Left lung (tissue), 10 donors: ENCODE measurements around the gene PTCD3. TPM values are rescaled to one million over a fixed set of nuclear protein-coding genes. Genes with fewer than 3 reads are reported as not detected.
A peak's percentile ranks its signal among the peaks of the same experiment; 100 is the strongest.

Source experiments
- ATAC-seq: fragments of 200-7000 bp; cut with Tn5 transposase; one replicate; pipeline ENCODE4 v1.9.1; 2020; ENCODE audit warnings: moderate library complexity
- DNase-seq, 4 donors: peaks; one replicate each; pipeline ENCODE4 v3.0.0-alpha.2; 2013 to 2020
- H3K27ac ChIP-seq, 2 donors: fragments of 200-600 bp; sonication (generic) in 1 of 2; one replicate each; pipeline versions ENCODE4 v1.5.0 to v1.8.0; 2020 to 2021
- H3K27me3 ChIP-seq, 2 donors: fragments of 200-600 bp; sonication (generic) in 1 of 2; one replicate each; pipeline versions ENCODE4 v1.5.0 to v1.8.0; 2020 to 2021
- H3K36me3 ChIP-seq, 2 donors: fragments of 200-600 bp; sonication (generic) in 1 of 2; one replicate each; pipeline versions ENCODE4 v1.5.0 to v1.8.0; 2020 to 2021
- H3K4me1 ChIP-seq, 2 donors: fragments of 200-600 bp; one replicate each; pipeline ENCODE4 v1.8.0; 2021
- H3K4me3 ChIP-seq, 2 donors: fragments of 200-600 bp; sonication (generic) in 1 of 2; one replicate each; pipeline versions ENCODE4 v1.5.0 to v1.8.0; 2020 to 2021; ENCODE audit warnings: mild to moderate bottlenecking in 1 of 2
- H3K9me3 ChIP-seq, 2 donors: fragments of 200-600 bp; sonication (generic) in 1 of 2; one replicate each; pipeline versions ENCODE4 v1.5.0 to v1.8.0; 2020 to 2021
- intact Hi-C, 2 donors: fragments of 100-400 bp; cut with DNase I; formaldehyde crosslinking; loops; one replicate each; pipeline versions ENCODE4 v1.11.2 to v1.14.2; 2022
- polyA plus RNA-seq, 6 donors: library from polyadenylated mRNA; unstranded; fragments of 120-200 nt; gene quantifications; one replicate each; pipeline ENCODE4 v1.2.1, GENCODE V29; 2013; ENCODE audit not compliant: insufficient read length in 6 of 6
- total RNA-seq, 2 donors: library from RNA; stranded (reverse); fragmentation: NEBNext Ultra II Directional; extraction: Animal tissue kit (Norgen Biotek cat#: 25700); gene quantifications; one replicate each; pipeline ENCODE4 v1.2.1, GENCODE V29; 2021
- TF ChIP-seq, protein P1 (sequence below), 2 donors: fragments of 200-600 bp; sonication (generic) in 1 of 2; IDR thresholded peaks; one replicate each; pipeline versions ENCODE4 v1.5.0 to v1.8.0; 2021; ENCODE audit warnings: antibody characterized with exemption in 2 of 2
- donor health status: DM: no; HTN: yes; CAD: no.
- donor health status: DM: no; HTN: no; CAD: no.

The PTCD3 gene
- total and polyA plus RNA-seq, 8 donors, result 76.8 to 175 (median 137) TPM

DNA sequence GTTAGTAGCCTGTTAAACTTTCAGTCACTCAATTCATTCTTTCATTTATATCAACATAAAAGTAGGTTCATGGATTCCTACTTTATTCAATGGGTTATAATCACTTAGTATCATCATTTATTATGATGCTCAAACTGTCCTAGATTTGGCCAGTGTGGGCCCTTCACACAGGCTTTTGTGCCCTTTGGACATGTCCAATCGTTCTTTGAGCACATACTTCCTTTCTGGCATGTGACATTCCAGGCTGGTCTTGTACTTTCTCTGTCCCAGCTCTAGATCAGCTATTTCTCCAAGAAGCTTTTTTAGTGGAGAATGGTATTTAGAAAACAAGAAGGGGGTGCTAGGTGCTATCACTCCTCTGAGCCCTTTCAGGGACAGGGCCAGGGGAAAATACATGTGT lies 11.8 kb upstream of the PTCD3 start:
- ATAC-seq (no peak), DNase-seq (no peak)
- H3K4me1 ChIP-seq, result no peaks in the 10 kb centered on the region
- no peaks in the 10 kb centered on the region for H3K27me3 ChIP-seq
- intact Hi-C loops, result no loop called here
- H3K27ac ChIP-seq, result no peak overlapping the region
- TF ChIP-seq, protein P1, sequence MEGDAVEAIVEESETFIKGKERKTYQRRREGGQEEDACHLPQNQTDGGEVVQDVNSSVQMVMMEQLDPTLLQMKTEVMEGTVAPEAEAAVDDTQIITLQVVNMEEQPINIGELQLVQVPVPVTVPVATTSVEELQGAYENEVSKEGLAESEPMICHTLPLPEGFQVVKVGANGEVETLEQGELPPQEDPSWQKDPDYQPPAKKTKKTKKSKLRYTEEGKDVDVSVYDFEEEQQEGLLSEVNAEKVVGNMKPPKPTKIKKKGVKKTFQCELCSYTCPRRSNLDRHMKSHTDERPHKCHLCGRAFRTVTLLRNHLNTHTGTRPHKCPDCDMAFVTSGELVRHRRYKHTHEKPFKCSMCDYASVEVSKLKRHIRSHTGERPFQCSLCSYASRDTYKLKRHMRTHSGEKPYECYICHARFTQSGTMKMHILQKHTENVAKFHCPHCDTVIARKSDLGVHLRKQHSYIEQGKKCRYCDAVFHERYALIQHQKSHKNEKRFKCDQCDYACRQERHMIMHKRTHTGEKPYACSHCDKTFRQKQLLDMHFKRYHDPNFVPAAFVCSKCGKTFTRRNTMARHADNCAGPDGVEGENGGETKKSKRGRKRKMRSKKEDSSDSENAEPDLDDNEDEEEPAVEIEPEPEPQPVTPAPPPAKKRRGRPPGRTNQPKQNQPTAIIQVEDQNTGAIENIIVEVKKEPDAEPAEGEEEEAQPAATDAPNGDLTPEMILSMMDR (IDR thresholded peaks at IDR 0.05), result no peak
- peaks cover 0 to 94% of the 10 kb centered on the region in 2 donors for H3K36me3 ChIP-seq
- H3K9me3 ChIP-seq, result no peaks in the 10 kb centered on the region
- H3K4me3 ChIP-seq, result no peak overlapping the region

DNA sequence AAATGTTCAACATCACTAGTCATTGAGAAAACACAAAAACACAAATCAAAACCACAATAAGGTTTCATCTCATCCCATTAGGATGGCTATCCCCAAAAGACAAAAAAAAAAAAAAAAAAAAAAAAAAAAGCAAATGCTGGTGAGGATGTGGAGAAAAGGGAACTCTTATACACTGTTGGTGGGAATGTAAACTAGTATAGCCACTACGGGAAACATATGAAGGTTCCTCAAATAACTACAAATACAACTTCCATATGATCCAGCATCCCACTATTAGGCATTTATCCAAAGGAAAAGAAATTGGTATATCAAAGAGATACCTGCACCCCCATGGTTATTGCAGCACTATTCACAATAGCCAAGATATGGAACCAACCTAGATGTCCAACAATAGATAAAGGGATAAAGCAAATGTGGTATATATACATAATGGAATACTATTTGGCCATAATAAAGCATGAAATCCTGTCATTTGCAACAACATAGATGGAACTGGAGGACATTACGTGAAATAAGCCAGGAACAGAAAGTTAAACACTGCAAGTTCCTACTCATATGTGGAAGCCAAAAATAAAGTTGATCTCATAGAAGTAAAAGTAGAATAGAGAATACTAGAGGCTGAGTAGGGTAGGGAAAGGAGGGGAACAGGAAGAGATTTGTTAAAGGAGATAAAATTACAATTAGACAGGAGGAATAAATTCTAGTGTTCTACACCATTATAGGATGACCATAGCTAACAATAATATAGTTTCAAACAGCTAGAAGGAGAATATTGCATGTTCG lies 8.7 kb upstream of the PTCD3 start:
- TF ChIP-seq, protein P1 (IDR thresholded peaks at IDR 0.05), result no peak
- no peak overlapping the region for H3K4me3 ChIP-seq
- intact Hi-C loops, result no loop called here
- DNase-seq (no peak), ATAC-seq (no peak)
- H3K36me3 ChIP-seq, result peaks cover 0 to 89% of the 10 kb centered on the region in 2 donors
- H3K4me1 ChIP-seq, result no peaks in the 10 kb centered on the region
- H3K27me3 ChIP-seq, result no peaks in the 10 kb centered on the region
- no peaks in the 10 kb centered on the region for H3K9me3 ChIP-seq
- no peak overlapping the region for H3K27ac ChIP-seq

DNA sequence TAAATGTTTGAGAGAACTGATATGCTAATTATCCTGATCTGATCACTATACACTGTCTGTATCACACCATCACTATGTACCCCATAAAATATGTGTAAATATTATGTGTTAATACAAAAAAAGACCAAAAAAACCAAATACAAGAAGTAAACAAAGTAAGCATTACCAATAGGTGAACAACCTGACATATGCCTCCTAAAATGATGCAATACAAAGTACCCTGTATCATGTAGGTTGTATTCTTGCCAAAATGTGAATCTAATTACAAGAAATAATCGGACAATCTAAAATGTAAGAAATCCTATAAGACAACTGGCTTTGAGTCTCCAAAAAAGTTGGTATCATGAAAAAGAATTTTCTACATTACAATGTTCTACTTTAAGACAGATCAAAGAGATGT lies 8.1 kb upstream of the PTCD3 start:
- Histone ChIP-seq H3K27ac (no peak overlapping the region), H3K36me3 (peaks cover 0 to 88% of the 10 kb centered on the region in 2 donors), H3K4me1 (peaks cover 0 to 2% of the 10 kb centered on the region in 2 donors), H3K9me3 (no peaks in the 10 kb centered on the region), H3K27me3 (no peaks in the 10 kb centered on the region), H3K4me3 (no peak overlapping the region)
- intact Hi-C loops, result no loop called here
- no peak for ATAC-seq
- TF ChIP-seq, protein P1 (IDR thresholded peaks at IDR 0.05), result no peak
- no peak for DNase-seq

DNA sequence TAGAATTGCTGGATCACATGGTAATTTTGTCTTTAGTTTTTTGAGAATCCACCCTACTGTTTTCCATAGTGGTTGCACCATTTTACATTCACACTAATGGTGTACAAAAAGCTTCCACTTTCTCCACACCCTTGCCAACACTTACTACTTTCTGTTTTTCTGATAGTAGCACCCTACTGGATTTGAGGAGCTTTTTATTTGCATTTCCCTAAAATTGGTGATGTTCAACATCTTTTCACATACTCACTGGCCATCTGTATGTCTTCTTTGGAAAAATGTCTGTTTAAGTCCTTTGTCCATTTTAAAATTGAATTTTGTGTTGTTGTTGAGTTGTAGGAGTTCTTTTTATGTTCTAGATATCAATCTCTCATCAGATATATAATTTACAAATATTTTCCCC lies 3.9 kb upstream of the PTCD3 start:
- no peaks in the 10 kb centered on the region for H3K27me3 ChIP-seq
- intact Hi-C loops, result no loop called here
- ATAC-seq (no peak), DNase-seq (no peak)
- no peak overlapping the region for H3K4me3 ChIP-seq
- peaks cover 13 to 31% of the 10 kb centered on the region in 2 donors for H3K4me1 ChIP-seq
- peaks cover 0 to 52% of the 10 kb centered on the region in 2 donors for H3K36me3 ChIP-seq
- TF ChIP-seq, protein P1 (IDR thresholded peaks at IDR 0.05), result no peak
- H3K27ac ChIP-seq, result no peak overlapping the region
- no peaks in the 10 kb centered on the region for H3K9me3 ChIP-seq

DNA sequence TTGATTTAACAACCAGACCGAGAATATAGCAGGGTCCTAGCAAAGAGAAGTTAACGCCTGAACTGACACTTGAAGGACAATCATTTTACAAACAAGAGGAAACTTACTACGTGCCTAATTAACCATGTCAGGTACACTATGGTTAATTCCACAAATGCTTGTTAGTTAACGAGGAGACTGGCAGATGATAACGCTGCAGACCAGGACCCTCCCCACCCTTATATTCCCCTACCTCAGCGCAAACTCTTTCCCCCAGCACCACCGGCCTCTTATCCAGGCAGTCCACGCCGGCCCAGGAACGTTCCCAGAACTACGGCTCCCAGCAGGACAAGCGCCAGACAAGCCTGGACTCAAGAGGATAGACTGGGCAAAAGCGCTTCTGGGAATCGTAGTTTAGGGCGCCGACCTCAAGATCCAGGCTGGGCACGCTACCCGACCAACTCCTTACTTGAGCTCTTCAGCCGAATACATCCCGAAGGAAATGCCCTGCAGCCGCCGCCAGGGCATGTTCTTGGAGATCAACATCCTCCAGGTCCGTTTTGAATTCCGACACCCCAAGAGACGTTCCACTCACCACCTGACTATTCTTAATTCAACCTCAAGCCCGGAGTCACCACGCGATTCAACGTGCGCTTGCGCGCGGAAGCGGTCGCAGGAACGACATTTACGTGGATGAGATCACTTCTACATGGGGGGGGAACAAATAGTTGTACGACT lies 625 bp upstream of the PTCD3 start, which contains the start of gene POLR1A:
TSS of gene POLR1A (minus strand) at position 635 of the 717 bp plus-strand sequence. CDS start at position 525, 110 bp downstream.
- TF ChIP-seq, protein P1 (IDR thresholded peaks at IDR 0.05), result no peak
- Histone ChIP-seq H3K27me3 (no peaks in the 10 kb centered on the region), H3K4me3 (peak within 1 kb of the TSS; percentile 91 to 96), H3K9me3 (no peaks in the 10 kb centered on the region), H3K27ac (peak within 1 kb of the TSS; percentile 72 to 82), H3K36me3 (peaks cover 0 to 40% of the 10 kb centered on the region in 2 donors), H3K4me1 (peaks cover 15 to 44% of the 10 kb centered on the region in 2 donors)
- intact Hi-C loops, result no loop called here
- DNase-seq (peak; percentile 91 to 98 (median 93)), ATAC-seq (peak; percentile 97)
